PC-9 (cell line): ENCODE results near the gene TXLNB. TPM values are rescaled to one million over a fixed set of nuclear protein-coding genes. Genes with fewer than 3 reads are reported as not detected.

Experiments
- BruUV-seq: library from RNA; stranded (reverse); fragments of 400-500 nt; replicated peaks from 2 replicates; lab custom pipeline; 2021; lab: Mats Ljungman, UMichigan
- CTCF ChIA-PET: fragments of 300-600 bp; sonication (Branson Sonifier 250); formaldehyde crosslinking; loops from one replicate; lab custom pipeline; 2022; ENCODE audit warnings: antibody characterized with exemption; lab: Charles Lee
- POLR2A ChIA-PET: fragments of 300-600 bp; sonication (Branson Sonifier 250); formaldehyde crosslinking; loops from one replicate; lab custom pipeline; 2022; ENCODE audit warnings: antibody characterized with exemption; ENCODE audit not compliant: unreplicated experiment; lab: Charles Lee
- DNase-seq, 2 experiments: peaks; one replicate each; pipeline versions ENCODE4 v3.0.0 to v3.0.0-alpha.2; 2015 to 2022; ENCODE audit warnings: mixed read lengths in 1 of 2
- H2AFZ ChIP-seq: fragments of 200-600 bp; sonication (generic); 2 replicates; pipeline ENCODE4 v1.8.1; 2017; ENCODE audit warnings: antibody characterized with exemption
- H3F3A ChIP-seq: fragments of 200-600 bp; sonication (generic); 2 replicates; pipeline ENCODE4 v1.8.1; 2017; ENCODE audit warnings: antibody characterized with exemption, mild to moderate bottlenecking, low read depth; ENCODE audit not compliant: insufficient read depth
- H3K27ac ChIP-seq: fragments of 200-600 bp; sonication (generic); 2 replicates; pipeline ENCODE4 v1.6.1; 2016; ENCODE audit warnings: mixed run types
- H3K27me3 ChIP-seq: fragments of 200-600 bp; sonication (generic); 2 replicates; pipeline ENCODE4 v1.6.1; 2016; ENCODE audit warnings: low read depth, mixed run types; ENCODE audit not compliant: insufficient read depth
- H3K36me3 ChIP-seq: fragments of 200-600 bp; sonication (generic); 2 replicates; pipeline ENCODE4 v1.6.1; 2016; ENCODE audit warnings: low read depth, mixed run types
- H3K4me1 ChIP-seq: fragments of 200-600 bp; sonication (generic); replicated peaks from 2 replicates; pipeline ENCODE4 v1.6.1; 2016; ENCODE audit warnings: mixed run types; ENCODE audit not compliant: insufficient read depth
- H3K4me2 ChIP-seq: fragments of 200-600 bp; sonication (generic); 2 replicates; pipeline ENCODE4 v1.6.1; 2017; ENCODE audit warnings: mixed run types
- H3K4me3 ChIP-seq: fragments of 200-600 bp; sonication (generic); 2 replicates; pipeline ENCODE4 v1.6.1; 2016; ENCODE audit warnings: mixed run types
- H3K79me2 ChIP-seq: fragments of 200-600 bp; sonication (generic); 2 replicates; pipeline ENCODE4 v1.6.1; 2017; ENCODE audit warnings: low read depth, mixed run types
- H3K9me2 ChIP-seq: fragments of 200-600 bp; sonication (generic); 2 replicates; pipeline ENCODE4 v1.8.1; 2017; ENCODE audit warnings: mild to moderate bottlenecking; ENCODE audit not compliant: insufficient read depth
- H3K9me3 ChIP-seq: fragments of 200-600 bp; sonication (generic); 2 replicates; pipeline ENCODE4 v1.8.1; 2016; ENCODE audit warnings: low read depth; ENCODE audit not compliant: insufficient read depth
- H4K20me1 ChIP-seq: fragments of 200-600 bp; sonication (generic); 2 replicates; pipeline ENCODE4 v1.8.1; 2017; ENCODE audit not compliant: insufficient read depth
- CTCF ChIP-seq: fragments of 200-600 bp; sonication (generic); conservative IDR thresholded peaks from 2 replicates; pipeline ENCODE4 v1.6.1; 2017; ENCODE audit warnings: mixed run types, antibody characterized with exemption, mild to moderate bottlenecking, moderate library complexity
- EZH2 ChIP-seq: fragments of 200-600 bp; sonication (generic); IDR thresholded peaks from 2 replicates; pipeline ENCODE4 v1.8.0; 2017; ENCODE audit warnings: antibody characterized with exemption, low read depth
- intact Hi-C: fragments of 100-400 bp; cut with micrococcal nuclease; formaldehyde crosslinking; loops from one replicate; pipeline ENCODE4 v1.10.0; 2022; ENCODE audit not compliant: unreplicated experiment
- total RNA-seq: library from RNA; stranded (reverse); gene quantifications from 2 replicates; pipeline ENCODE4 v1.2.3, GENCODE V29; 2021

The TXLNB gene
- total RNA-seq, 1 experiment from 2014 or later = 0.09 TPM

- H3K4me2 ChIP-seq = peak overlapping the region; percentile 67
- 0 out of 2 replicates have a peak, but pooled peaks cover 5% of the 10 kb centered on the region for H3K4me1 ChIP-seq
- H4K20me1 ChIP-seq = no peaks in the 10 kb centered on the region
- TF ChIP-seq CTCF (no peak), EZH2 (no peak)
- H3K4me3 ChIP-seq = peak overlapping the region; percentile 20; the same call in 1 of the 2 replicates
- no peaks in the 10 kb centered on the region for H3F3A ChIP-seq
- peak in 1 of 2 experiments; percentile 9 for DNase-seq
- H2AFZ ChIP-seq = peak overlapping the region; percentile 61
- no peaks in the 10 kb centered on the region for H3K27me3 ChIP-seq
- H3K27ac ChIP-seq = no peak overlapping the region
- no peaks in the 10 kb centered on the region for H3K9me2 ChIP-seq
- H3K79me2 ChIP-seq = no peaks in the 10 kb centered on the region
- CTCF ChIA-PET = no interaction called here
- no peaks in the 10 kb centered on the region for H3K36me3 ChIP-seq
- POLR2A ChIA-PET = no interaction called here
- intact Hi-C loops = no loop called here
- no TSS peak for BruUV-seq
- H3K9me3 ChIP-seq = no peaks in the 10 kb centered on the region
Observed at GRCh38 chr6:139323511-139324300, 31.9 kb upstream of the TXLNB start.

GRCh38 chr6:139320081-139320480 is 28.3 kb upstream of the TXLNB start:
- no peak overlapping the region for H3K4me2 ChIP-seq
- H3K79me2 ChIP-seq = no peaks in the 10 kb centered on the region
- no peaks in the 10 kb centered on the region for H3F3A ChIP-seq
- no peak for DNase-seq
- no peaks in the 10 kb centered on the region for H3K9me3 ChIP-seq
- no peaks in the 10 kb centered on the region for H3K36me3 ChIP-seq
- 0 out of 2 replicates have a peak, but pooled peaks cover 5% of the 10 kb centered on the region for H3K4me1 ChIP-seq
- no peaks in the 10 kb centered on the region for H3K9me2 ChIP-seq
- ChIA-PET CTCF (no interaction called here), POLR2A (no interaction called here)
- H2AFZ ChIP-seq = peak overlapping the region; percentile 46; the same call in 1 of the 2 replicates
- no peaks in the 10 kb centered on the region for H3K27me3 ChIP-seq
- intact Hi-C loops = no loop called here
- no peaks in the 10 kb centered on the region for H4K20me1 ChIP-seq
- no TSS peak for BruUV-seq
- no peak for TF ChIP-seq CTCF
- no peak for TF ChIP-seq EZH2
- no peak overlapping the region for H3K4me3 ChIP-seq
- H3K27ac ChIP-seq = no peak overlapping the region

GRCh38 chr6:139316622-139317317 is 25.0 kb upstream of the TXLNB start:
- Histone ChIP-seq H3K4me1 (no peaks in the 10 kb centered on the region), H4K20me1 (no peaks in the 10 kb centered on the region), H3K27me3 (no peaks in the 10 kb centered on the region), H3K4me2 (no peak overlapping the region), H2AFZ (no peak overlapping the region; the same call in 1 of the 2 replicates), H3K36me3 (no peaks in the 10 kb centered on the region), H3K27ac (no peak overlapping the region), H3K79me2 (no peaks in the 10 kb centered on the region), H3K9me3 (no peaks in the 10 kb centered on the region), H3K9me2 (no peaks in the 10 kb centered on the region), H3F3A (no peaks in the 10 kb centered on the region), H3K4me3 (no peak overlapping the region)
- no TSS peak for BruUV-seq
- no peak for DNase-seq
- intact Hi-C loops = no loop called here
- TF ChIP-seq EZH2 (no peak), CTCF (no peak)
- ChIA-PET CTCF (no interaction called here), POLR2A (interaction anchor here (0.7 kb wide), 1 partner anchor 1033 kb away, joined by 6 read pairs; no protein-coding TSS in a partner anchor)
